ENCODE data around the gene DHRS13.

DNA sequence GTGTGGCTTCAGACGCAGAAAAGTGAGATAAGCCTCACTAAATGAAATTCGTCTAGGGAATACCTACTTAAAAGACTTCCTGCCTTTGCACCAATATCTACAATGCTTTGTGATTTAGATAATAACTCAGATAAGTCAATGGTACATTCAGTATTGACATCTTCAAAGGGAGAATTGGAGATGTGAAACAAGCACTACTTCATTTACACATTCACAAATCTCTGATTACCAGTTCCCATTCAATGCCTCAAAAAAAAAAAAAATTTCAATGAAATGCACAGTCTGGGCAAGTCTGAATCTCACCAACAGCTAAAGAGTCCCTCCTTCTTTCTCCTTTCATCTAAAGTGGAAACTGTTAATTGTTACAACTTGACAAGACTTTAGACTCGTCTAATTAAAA, 44.8 kb upstream of the DHRS13 start:
- TF ChIP-seq POLR2A (IDR thresholded peaks at IDR 0.05) (no peak), CTCF (IDR thresholded peaks at IDR 0.05) (no peak), EP300 (IDR thresholded peaks at IDR 0.05) (no peak)

Measured in ovary (tissue), 3 donors.